ENCODE measurements around the gene SYT17. TPM values are rescaled to one million over a fixed set of nuclear protein-coding genes. Genes with fewer than 3 reads are reported as not detected.

The SYT17 gene
- total RNA-seq, 2 experiments from 2014 or later: not detected

- ATAC-seq (no peak), DNase-seq (no peak)
- no peaks in the 10 kb centered on the region for H3K27me3 Mint-ChIP-seq
- no peaks in the 10 kb centered on the region for H3K4me1 Mint-ChIP-seq
- peaks cover 10% of the 10 kb centered on the region for H3K9me3 Mint-ChIP-seq (ENCODE audit: low read depth)
- CTCF ChIA-PET: interaction anchor here (1.1 kb wide), 1 partner anchor 12 kb away, joined by 3 read pairs; no protein-coding TSS in a partner anchor
- no peaks in the 10 kb centered on the region for H3K36me3 Mint-ChIP-seq
- H3K27ac Mint-ChIP-seq: no peak overlapping the region
- no peak overlapping the region for H3K4me3 Mint-ChIP-seq
These were observed 71.6 kb downstream of the SYT17 start for GRCh38 chr16:19239511-19240155.

GRCh38 chr16:19240494-19240893 lies 72.5 kb downstream of the SYT17 start:
- no peak for DNase-seq
- no peak for ATAC-seq
- no peaks in the 10 kb centered on the region for H3K27me3 Mint-ChIP-seq
- no peaks in the 10 kb centered on the region for H3K4me1 Mint-ChIP-seq
- H3K36me3 Mint-ChIP-seq: no peaks in the 10 kb centered on the region
- H3K27ac Mint-ChIP-seq: no peak overlapping the region
- CTCF ChIA-PET: no interaction called here
- no peak overlapping the region for H3K4me3 Mint-ChIP-seq
- peaks cover 6% of the 10 kb centered on the region for H3K9me3 Mint-ChIP-seq (ENCODE audit: low read depth)

GRCh38 chr16:19241512-19241911 lies 73.5 kb downstream of the SYT17 start:
- DNase-seq (no peak), ATAC-seq (no peak)
- Mint-ChIP-seq H3K36me3 (no peaks in the 10 kb centered on the region), H3K27ac (no peak overlapping the region), H3K4me1 (no peaks in the 10 kb centered on the region), H3K4me3 (no peak overlapping the region), H3K27me3 (no peaks in the 10 kb centered on the region), H3K9me3 (ENCODE audit: low read depth) (peaks cover 3% of the 10 kb centered on the region)
- CTCF ChIA-PET: no interaction called here

GRCh38 chr16:19242186-19242585 lies 74.1 kb downstream of the SYT17 start:
- no peak for DNase-seq
- Mint-ChIP-seq H3K27ac (no peak overlapping the region), H3K9me3 (ENCODE audit: low read depth) (peaks cover 3% of the 10 kb centered on the region), H3K4me3 (no peak overlapping the region), H3K27me3 (no peaks in the 10 kb centered on the region), H3K36me3 (no peaks in the 10 kb centered on the region), H3K4me1 (no peaks in the 10 kb centered on the region)
- no peak for ATAC-seq
- CTCF ChIA-PET: no interaction called here

GRCh38 chr16:19242987-19243575 lies 75.0 kb downstream of the SYT17 start:
- peaks cover 3% of the 10 kb centered on the region for H3K9me3 Mint-ChIP-seq (ENCODE audit: low read depth)
- H3K27me3 Mint-ChIP-seq: no peaks in the 10 kb centered on the region
- no peak for DNase-seq
- no peak overlapping the region for H3K27ac Mint-ChIP-seq
- no peak overlapping the region for H3K4me3 Mint-ChIP-seq
- no peaks in the 10 kb centered on the region for H3K36me3 Mint-ChIP-seq
- H3K4me1 Mint-ChIP-seq: no peaks in the 10 kb centered on the region
- CTCF ChIA-PET: no interaction called here
- no peak for ATAC-seq

- Mint-ChIP-seq H3K27ac (no peak overlapping the region), H3K27me3 (no peaks in the 10 kb centered on the region), H3K4me3 (no peak overlapping the region), H3K36me3 (no peaks in the 10 kb centered on the region), H3K4me1 (no peaks in the 10 kb centered on the region), H3K9me3 (ENCODE audit: low read depth) (no peaks in the 10 kb centered on the region)
- DNase-seq (no peak), ATAC-seq (no peak)
- CTCF ChIA-PET: no interaction called here
These were observed 77.4 kb downstream of the SYT17 start for GRCh38 chr16:19245326-19245925.

GRCh38 chr16:19252904-19253303 lies 84.9 kb downstream of the SYT17 start:
- Mint-ChIP-seq H3K27me3 (no peaks in the 10 kb centered on the region), H3K9me3 (ENCODE audit: low read depth) (no peaks in the 10 kb centered on the region), H3K27ac (no peak overlapping the region), H3K4me1 (no peaks in the 10 kb centered on the region), H3K4me3 (no peak overlapping the region), H3K36me3 (no peaks in the 10 kb centered on the region)
- no peak for DNase-seq
- no peak for ATAC-seq
- CTCF ChIA-PET: no interaction called here

GRCh38 chr16:19254611-19255010 lies 86.6 kb downstream of the SYT17 start:
- Mint-ChIP-seq H3K36me3 (no peaks in the 10 kb centered on the region), H3K9me3 (ENCODE audit: low read depth) (no peaks in the 10 kb centered on the region), H3K4me3 (no peak overlapping the region), H3K27me3 (no peaks in the 10 kb centered on the region), H3K4me1 (no peaks in the 10 kb centered on the region), H3K27ac (no peak overlapping the region)
- DNase-seq (no peak), ATAC-seq (no peak)
- CTCF ChIA-PET: no interaction called here

- no peak for ATAC-seq
- no peaks in the 10 kb centered on the region for H3K4me1 Mint-ChIP-seq
- H3K27ac Mint-ChIP-seq: no peak overlapping the region
- DNase-seq: no peak
- no peaks in the 10 kb centered on the region for H3K27me3 Mint-ChIP-seq
- CTCF ChIA-PET: no interaction called here
- no peaks in the 10 kb centered on the region for H3K36me3 Mint-ChIP-seq
- no peak overlapping the region for H3K4me3 Mint-ChIP-seq
- H3K9me3 Mint-ChIP-seq (ENCODE audit: low read depth): peaks cover 12% of the 10 kb centered on the region
These were observed 96.2 kb downstream of the SYT17 start for GRCh38 chr16:19264123-19264673.

GRCh38 chr16:19265380-19265930 lies 97.4 kb downstream of the SYT17 start:
- CTCF ChIA-PET: no interaction called here
- no peak for DNase-seq

GRCh38 chr16:19266774-19267173 lies 98.7 kb downstream of the SYT17 start:
- no peaks in the 10 kb centered on the region for H3K27me3 Mint-ChIP-seq
- DNase-seq: no peak
- no peak overlapping the region for H3K4me3 Mint-ChIP-seq
- H3K4me1 Mint-ChIP-seq: no peaks in the 10 kb centered on the region
- ATAC-seq: no peak
- H3K27ac Mint-ChIP-seq: no peak overlapping the region
- H3K9me3 Mint-ChIP-seq (ENCODE audit: low read depth): peaks cover 12% of the 10 kb centered on the region
- CTCF ChIA-PET: no interaction called here
- no peaks in the 10 kb centered on the region for H3K36me3 Mint-ChIP-seq

More at GRCh38 chr16:19265380-19265930, 97.4 kb downstream of the SYT17 start:
- H3K27me3 Mint-ChIP-seq: no peaks in the 10 kb centered on the region
- H3K9me3 Mint-ChIP-seq (ENCODE audit: low read depth): peaks cover 12% of the 10 kb centered on the region
- no peak for ATAC-seq
- H3K4me1 Mint-ChIP-seq: no peaks in the 10 kb centered on the region
- H3K4me3 Mint-ChIP-seq: no peak overlapping the region
- H3K27ac Mint-ChIP-seq: no peak overlapping the region
- H3K36me3 Mint-ChIP-seq: no peaks in the 10 kb centered on the region

GRCh38 chr16:19269098-19269497 lies 101.1 kb downstream of the SYT17 start:
- DNase-seq (no peak), ATAC-seq (no peak)
- H3K9me3 Mint-ChIP-seq (ENCODE audit: low read depth): peaks cover 12% of the 10 kb centered on the region
- H3K27ac Mint-ChIP-seq: no peak overlapping the region
- no peaks in the 10 kb centered on the region for H3K4me1 Mint-ChIP-seq
- no peaks in the 10 kb centered on the region for H3K36me3 Mint-ChIP-seq
- H3K4me3 Mint-ChIP-seq: no peak overlapping the region
- H3K27me3 Mint-ChIP-seq: no peaks in the 10 kb centered on the region
- CTCF ChIA-PET: no interaction called here

- ATAC-seq (no peak), DNase-seq (no peak)
- no peaks in the 10 kb centered on the region for H3K4me1 Mint-ChIP-seq
- H3K9me3 Mint-ChIP-seq (ENCODE audit: low read depth): no peaks in the 10 kb centered on the region
- no peaks in the 10 kb centered on the region for H3K36me3 Mint-ChIP-seq
- no peaks in the 10 kb centered on the region for H3K27me3 Mint-ChIP-seq
- H3K4me3 Mint-ChIP-seq: no peak overlapping the region
- CTCF ChIA-PET: no interaction called here
- H3K27ac Mint-ChIP-seq: no peak overlapping the region
These were observed 106.2 kb downstream of the SYT17 start for GRCh38 chr16:19274165-19274797.

All from activated CD8-positive, alpha-beta memory T cell treated with anti-CD3 and anti-CD28 coated beads, Interleukin-2, amount 10 ng/mL, durations not matched to agents 7 days and 5 days (primary cell).